ENCODE data around the gene TXNDC9.
"Not testable (repeated sequence)": the region's sequence is repeated elsewhere in the genome, so short reads cannot be mapped to it uniquely, and the experiment has no call there.

Gene TXNDC9

GRCh38 chr2:99337113-99338028, 1.2 kb upstream of the TXNDC9 start, which contains the start of gene EIF5B:
TSS of gene EIF5B (plus strand) at chr2:99337389. CDS start at chr2:99337555, 166 bp downstream.
- intact Hi-C loops (cut with DNase I): loop anchor here (1.0 to 10.0 kb wide), 2 partner anchors 153 to 183 kb away; partner anchors contain the start of genes LIPT1, REV1 and TSGA10
- peak; percentile 94 to 100 (median 97) for DNase-seq

GRCh38 chr2:99336804-99337112, 625 bp upstream of the TXNDC9 start:
- DNase-seq: no peak
- intact Hi-C loops (cut with DNase I): loop anchor here (1.0 to 10.0 kb wide), 3 partner anchors 154 to 182 kb away; partner anchors contain the start of genes LIPT1, MITD1, MRPL30 and REV1

- DNase-seq: no peak
- intact Hi-C loops (cut with DNase I): no loop called here
Measured at GRCh38 chr2:99325384-99325783, 10.7 kb downstream of the TXNDC9 start.

DNA sequence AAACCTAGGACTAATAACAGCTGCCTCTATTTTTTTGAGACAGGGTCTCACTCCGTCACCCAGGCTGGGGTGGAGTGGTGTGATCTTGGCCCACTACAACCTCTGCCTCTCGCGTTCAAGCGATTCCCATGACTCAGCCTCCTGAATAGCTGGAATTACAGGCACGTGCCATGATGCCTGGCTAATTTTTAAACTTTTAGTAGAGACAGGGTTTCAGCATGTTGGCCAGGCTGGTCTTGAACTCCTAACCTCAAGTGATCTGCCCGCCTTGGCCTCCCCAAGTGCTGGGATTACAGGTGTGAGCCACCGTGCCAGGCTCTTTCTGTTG, 18.3 kb downstream of the TXNDC9 start:
- intact Hi-C loops (cut with DNase I); DNase-seq: not testable (repeated sequence)

- intact Hi-C loops (cut with DNase I): no loop called here
- no peak for DNase-seq
Measured at GRCh38 chr2:99317161-99317872, 18.8 kb downstream of the TXNDC9 start.

- DNase-seq; intact Hi-C loops (cut with DNase I): not testable (repeated sequence)
Measured at GRCh38 chr2:99301097-99301496, 35.0 kb downstream of the TXNDC9 start, which contains the start of gene LYG1. TSS of gene LYG1 (minus strand) at chr2:99301197. CDS start at chr2:99295670, 5,527 bp downstream.

- intact Hi-C loops (cut with DNase I): no loop called here
- DNase-seq: no peak
Measured at GRCh38 chr2:99299580-99299979, 36.6 kb downstream of the TXNDC9 start.

DNA sequence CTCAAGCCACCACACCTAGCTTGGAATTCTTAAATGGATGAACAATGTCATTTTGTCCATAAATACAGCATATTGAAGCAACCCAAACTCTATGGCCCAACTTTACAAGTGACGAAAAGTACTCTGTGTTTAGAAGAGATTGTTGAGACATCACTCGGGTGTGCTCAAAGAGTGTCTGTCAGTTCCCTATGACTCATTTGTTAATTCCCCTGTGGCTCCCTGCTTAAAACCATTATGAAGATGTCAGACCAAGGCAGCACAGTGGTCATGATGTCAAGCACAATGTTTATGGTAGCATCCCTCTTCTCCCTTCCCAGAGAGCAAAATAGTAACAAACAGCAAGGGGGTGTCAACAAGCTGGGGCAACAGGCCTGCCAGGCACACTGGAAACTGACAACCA, 38.1 kb downstream of the TXNDC9 start:
- intact Hi-C loops (cut with DNase I): no loop called here
- no peak for DNase-seq

DNA sequence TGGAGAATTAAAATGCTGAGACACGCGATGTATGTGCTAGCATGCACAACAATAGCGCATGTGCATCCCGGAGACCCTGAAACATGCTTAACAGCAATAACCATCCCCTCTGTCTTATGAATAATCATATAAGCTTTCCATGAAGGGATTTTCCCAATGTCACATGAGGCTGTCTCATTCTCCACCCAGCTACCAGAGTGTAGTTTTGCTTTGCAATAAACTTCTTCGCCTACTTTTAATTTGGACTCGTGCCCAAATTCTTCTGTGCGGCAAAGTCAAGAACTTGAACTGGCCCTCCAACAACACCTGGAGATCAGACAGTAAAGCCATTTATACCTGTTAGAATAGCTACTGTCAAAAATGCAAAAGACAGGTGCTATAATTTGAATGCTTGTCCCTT, 50.6 kb downstream of the TXNDC9 start:
- intact Hi-C loops (cut with DNase I): no loop called here
- DNase-seq: no peak

- DNase-seq: no peak
- intact Hi-C loops (cut with DNase I): no loop called here
Measured at GRCh38 chr2:99279969-99280695, 56.0 kb downstream of the TXNDC9 start.

DNA sequence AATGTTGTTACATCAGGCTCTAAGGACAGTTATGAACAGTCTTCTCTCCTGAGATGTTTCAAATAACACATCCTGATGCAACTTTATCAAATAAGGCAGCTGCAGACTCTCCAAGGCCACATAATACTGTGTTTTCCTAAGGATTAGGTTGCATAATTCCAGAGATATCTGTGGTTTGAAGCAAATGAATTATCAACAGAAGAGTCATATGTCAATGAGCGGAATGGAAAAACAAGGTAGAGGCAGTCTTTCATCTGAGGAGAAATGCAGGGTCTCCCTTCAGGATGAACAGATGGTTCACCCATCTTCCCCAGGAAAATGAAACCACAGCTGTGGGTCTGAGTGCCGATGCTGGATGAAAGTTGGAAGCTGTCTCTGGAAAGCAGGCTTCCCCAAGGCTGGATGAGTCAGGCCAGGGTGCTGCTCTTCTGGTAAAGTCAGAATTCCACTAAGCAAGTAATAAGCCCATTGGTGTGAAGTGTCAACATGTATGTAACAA, 57.3 kb downstream of the TXNDC9 start:
- intact Hi-C loops (cut with DNase I): no loop called here
- DNase-seq: no peak

GRCh38 chr2:99278195-99278765, 57.9 kb downstream of the TXNDC9 start:
- intact Hi-C loops (cut with DNase I); DNase-seq: not testable (repeated sequence)

- intact Hi-C loops (cut with DNase I): no loop called here
- DNase-seq: peak in 1 of 10 donors; percentile 67
Measured at GRCh38 chr2:99275882-99276281, 60.3 kb downstream of the TXNDC9 start.
